ENCODE results near the gene CENPK. TPM values are rescaled to one million over a fixed set of nuclear protein-coding genes. Genes with fewer than 3 reads are reported as not detected.

CENPK gene
- total RNA-seq, 1 experiment from 2014 or later, result 46.0 TPM

DNA sequence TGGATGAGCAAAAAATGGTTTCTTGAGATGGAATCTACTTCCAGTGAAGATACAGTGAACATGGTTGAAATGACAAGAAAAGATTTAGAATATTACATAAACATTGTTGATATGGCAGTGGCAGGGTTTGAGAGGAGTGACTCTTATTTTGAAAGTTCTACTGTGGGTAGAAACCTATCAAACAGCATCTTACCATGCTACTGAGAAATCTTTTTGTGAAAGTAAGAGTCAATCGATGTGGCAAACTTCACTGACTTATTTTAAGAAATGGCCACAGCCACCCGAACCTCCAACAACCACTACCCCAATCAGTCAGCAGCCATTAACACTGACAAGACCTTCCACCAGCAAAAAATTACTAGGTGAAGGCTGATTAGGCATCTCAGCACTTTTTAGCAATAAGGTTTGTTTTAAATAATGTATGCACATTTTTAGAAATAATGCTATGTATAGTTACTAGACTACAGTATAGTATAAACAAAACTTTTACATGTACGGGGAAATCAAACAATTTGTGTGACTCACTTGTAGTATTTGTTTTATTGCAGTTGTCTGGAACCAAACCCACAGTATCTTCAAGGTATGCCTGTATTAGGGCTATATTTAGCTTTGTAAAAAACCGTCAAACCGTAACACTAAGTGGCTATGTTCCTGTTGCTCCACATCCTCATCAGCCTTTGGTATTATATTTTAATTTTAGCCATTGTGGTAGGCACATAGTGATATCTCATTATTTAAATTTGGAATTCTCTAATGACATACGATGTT, 50.6 kb downstream of the CENPK start:
- no peaks in the 10 kb centered on the region for H3K4me1 Mint-ChIP-seq

More for the DNA sequence above, 50.6 kb downstream of the CENPK start:
- Histone ChIP-seq H2BK5ac (ENCODE audit: insufficient read length, low read length) (no peak overlapping the region), H3T11ph (ENCODE audit: low read length) (no peak overlapping the region), H3K9me3 (ENCODE audit: control insufficient read depth, low read depth, low read length) (no peaks in the 10 kb centered on the region), H2BK15ac (ENCODE audit: low read depth, low read length) (no peak overlapping the region), H3K23me2 (ENCODE audit: insufficient read length, low read depth, low read length, poor library complexity, severe bottlenecking) (no peaks in the 10 kb centered on the region), H3K18ac (ENCODE audit: insufficient read length, low read depth, low read length) (no peak overlapping the region), H2AFZ (ENCODE audit: low read length) (no peak overlapping the region), H3K4ac (ENCODE audit: low read depth, low read length) (no peak overlapping the region), H4K8ac (replicated peaks; ENCODE audit: insufficient read length, low read depth, low read length) (no peak overlapping the region), H2BK120ac (ENCODE audit: low read depth, low read length, poor library complexity, severe bottlenecking) (no peak overlapping the region), H3K9ac (ENCODE audit: extremely low read depth, insufficient read length, low read length) (no peak overlapping the region), H3K14ac (ENCODE audit: insufficient read depth, low read length) (no peak overlapping the region), H2AK5ac (ENCODE audit: insufficient read length, low read length) (no peak overlapping the region), H3K4me2 (ENCODE audit: insufficient read depth, insufficient read length, low read length) (no peak overlapping the region), H3K27ac (ENCODE audit: insufficient read length, low read depth, low read length) (no peak overlapping the region), H2BK20ac (ENCODE audit: low read depth, low read length, poor library complexity, severe bottlenecking) (no peak overlapping the region), H3K79me1 (ENCODE audit: insufficient read depth, low read depth, low read length, poor library complexity, severe bottlenecking) (no peaks in the 10 kb centered on the region), H3K79me2 (ENCODE audit: insufficient read depth, low read length) (no peaks in the 10 kb centered on the region), H3K23ac (ENCODE audit: insufficient read length, low read depth, low read length) (no peak overlapping the region), H3K27me3 (ENCODE audit: insufficient read depth, low read length) (no peaks in the 10 kb centered on the region), H4K91ac (ENCODE audit: insufficient read length, low read depth, low read length) (no peak overlapping the region), H4K20me1 (ENCODE audit: control insufficient read depth, insufficient read depth, insufficient read length) (no peaks in the 10 kb centered on the region), H3K4me1 (ENCODE audit: insufficient read depth, low read length) (no peaks in the 10 kb centered on the region), H4K5ac (ENCODE audit: insufficient read length, low read depth, low read length) (no peak overlapping the region), H3K56ac (ENCODE audit: insufficient read length, low read depth, low read length) (no peak overlapping the region), H2BK12ac (ENCODE audit: insufficient read length, low read depth, low read length) (no peak overlapping the region)
- Mint-ChIP-seq H3K36me3 (ENCODE audit: insufficient read depth in 1 of 3, low read depth in 3 of 3) (no peaks in the 10 kb centered on the region; a peak in 1 of 7 replicates), H3K9me3 (no peaks in the 10 kb centered on the region), H3K27ac (no peak overlapping the region), H3K27me3 (ENCODE audit: low read depth) (no peaks in the 10 kb centered on the region), H3K4me3 (no peak overlapping the region)
- TF ChIP-seq, protein P1, sequence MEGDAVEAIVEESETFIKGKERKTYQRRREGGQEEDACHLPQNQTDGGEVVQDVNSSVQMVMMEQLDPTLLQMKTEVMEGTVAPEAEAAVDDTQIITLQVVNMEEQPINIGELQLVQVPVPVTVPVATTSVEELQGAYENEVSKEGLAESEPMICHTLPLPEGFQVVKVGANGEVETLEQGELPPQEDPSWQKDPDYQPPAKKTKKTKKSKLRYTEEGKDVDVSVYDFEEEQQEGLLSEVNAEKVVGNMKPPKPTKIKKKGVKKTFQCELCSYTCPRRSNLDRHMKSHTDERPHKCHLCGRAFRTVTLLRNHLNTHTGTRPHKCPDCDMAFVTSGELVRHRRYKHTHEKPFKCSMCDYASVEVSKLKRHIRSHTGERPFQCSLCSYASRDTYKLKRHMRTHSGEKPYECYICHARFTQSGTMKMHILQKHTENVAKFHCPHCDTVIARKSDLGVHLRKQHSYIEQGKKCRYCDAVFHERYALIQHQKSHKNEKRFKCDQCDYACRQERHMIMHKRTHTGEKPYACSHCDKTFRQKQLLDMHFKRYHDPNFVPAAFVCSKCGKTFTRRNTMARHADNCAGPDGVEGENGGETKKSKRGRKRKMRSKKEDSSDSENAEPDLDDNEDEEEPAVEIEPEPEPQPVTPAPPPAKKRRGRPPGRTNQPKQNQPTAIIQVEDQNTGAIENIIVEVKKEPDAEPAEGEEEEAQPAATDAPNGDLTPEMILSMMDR (conservative IDR thresholded peaks at IDR 0.05), result no peak
- no peak for DNase-seq
- no CpG with 5 or more reads among the region's 6 CpGs for WGBS (ENCODE audit: extremely low coverage, insufficient read length, low lambda C conversion rate)
